GM19468 (cell line): Measurements from ENCODE around the gene PITPNM2.

Experiments used
- ATAC-seq: cut with Tn5 transposase; IDR thresholded peaks from one replicate; pipeline ENCODE4 v1.9.1; 2021; ENCODE audit warnings: mild to moderate bottlenecking, moderate library complexity, moderate number of reproducible peaks; ENCODE audit not compliant: unreplicated experiment; ENCODE audit errors: extremely low read depth

PITPNM2 gene

DNA sequence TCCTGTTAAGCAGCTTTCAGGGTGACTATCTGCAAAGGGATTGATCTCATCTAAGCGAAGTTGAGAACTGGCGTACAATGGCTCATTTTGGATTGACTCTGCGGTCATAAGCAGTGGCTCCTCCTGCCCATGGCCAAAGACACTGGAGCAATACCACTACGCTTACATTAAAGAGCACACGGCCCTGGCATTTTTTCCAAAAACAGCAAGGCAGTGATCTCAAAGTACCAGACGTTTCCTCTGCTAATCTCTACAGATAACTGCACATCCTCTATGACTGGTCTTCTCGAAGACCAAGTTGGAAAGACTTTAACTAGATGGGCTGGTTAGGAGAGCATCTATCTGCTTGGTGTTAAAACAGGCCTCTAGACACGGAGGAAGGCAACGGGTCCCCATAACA, 2.7 kb downstream of the PITPNM2 start:
- no peak for ATAC-seq

GRCh38 chr12:123145211-123145610, 5.7 kb downstream of the PITPNM2 start:
- ATAC-seq = no peak

DNA sequence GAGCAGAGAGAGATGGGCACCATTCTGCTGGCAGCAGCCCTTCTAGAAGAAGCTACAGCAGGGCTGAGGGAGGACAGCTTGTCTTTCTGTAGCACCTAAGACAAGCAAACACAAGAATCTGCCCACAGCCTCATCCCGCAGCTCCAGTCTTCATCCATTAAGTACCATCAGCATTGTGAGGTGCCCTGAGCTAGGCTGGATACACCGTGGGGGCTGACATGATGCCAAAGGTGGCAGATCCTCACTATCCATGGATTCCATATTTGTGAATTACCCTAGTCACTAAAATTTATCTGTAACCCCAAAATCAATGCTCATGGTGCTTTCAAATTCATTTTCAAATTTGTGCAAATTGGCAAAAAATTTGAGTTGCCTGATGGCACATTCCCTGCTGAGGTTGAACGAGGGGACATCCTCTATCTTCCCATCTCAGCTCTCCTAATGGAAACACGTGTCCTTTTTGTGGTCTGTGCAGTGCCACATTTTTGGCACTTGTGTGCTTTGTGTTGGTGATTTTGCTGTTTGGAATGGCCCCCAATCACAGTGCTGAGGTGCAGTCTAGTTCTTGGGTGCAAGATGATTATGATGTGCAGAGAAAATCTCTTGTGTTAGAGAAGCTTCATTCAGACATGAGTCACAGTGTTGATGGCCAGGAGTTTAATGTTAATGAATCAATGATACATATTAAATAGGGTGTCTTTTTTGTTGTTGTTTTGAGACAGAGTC, 7.0 kb downstream of the PITPNM2 start:
- ATAC-seq = no peak

- ATAC-seq = no peak
Measured at GRCh38 chr12:123142921-123143735, 7.8 kb downstream of the PITPNM2 start.

DNA sequence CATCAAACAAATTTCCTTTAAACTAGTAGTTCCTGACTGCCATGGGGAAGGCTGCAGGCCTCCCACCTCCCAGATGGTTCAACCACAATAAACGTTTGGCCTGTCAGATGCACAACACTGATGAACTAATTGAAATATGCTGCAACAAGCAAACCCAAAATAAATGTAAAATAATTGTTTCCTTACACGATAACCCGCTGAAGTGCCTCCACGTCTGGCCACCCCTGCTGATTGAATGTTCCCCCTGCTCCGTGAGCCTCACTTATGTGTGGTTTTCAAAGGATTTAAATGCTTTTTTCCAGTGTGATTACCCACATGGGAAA, 8.4 kb downstream of the PITPNM2 start:
- no peak for ATAC-seq

GRCh38 chr12:123141615-123142517, 9.0 kb downstream of the PITPNM2 start:
- ATAC-seq = no peak

- ATAC-seq = no peak
Measured at GRCh38 chr12:123140676-123141614, 9.9 kb downstream of the PITPNM2 start.

GRCh38 chr12:123139926-123140675, 10.8 kb downstream of the PITPNM2 start:
- ATAC-seq = no peak

DNA sequence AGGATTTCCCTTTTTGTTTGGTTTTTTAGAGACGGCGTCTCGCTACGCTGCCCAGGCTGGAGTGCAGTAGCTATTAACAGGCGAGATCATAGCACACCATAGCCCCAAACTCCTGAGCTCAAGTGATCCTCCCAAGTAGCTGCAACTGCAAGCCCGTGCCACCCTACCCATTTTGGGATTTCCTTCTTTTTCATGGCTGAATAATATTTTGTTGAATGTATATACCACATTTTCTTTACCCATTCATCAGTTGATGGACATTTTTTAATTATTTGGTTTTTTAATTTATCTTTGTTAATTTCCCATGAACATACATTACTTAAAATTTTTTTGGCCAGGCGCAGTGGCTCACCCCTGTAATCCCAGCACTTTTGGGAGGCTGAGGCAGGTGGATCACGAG, 15.2 kb downstream of the PITPNM2 start:
- no peak for ATAC-seq

GRCh38 chr12:123134826-123135225, 16.1 kb downstream of the PITPNM2 start:
- ATAC-seq = no peak

DNA sequence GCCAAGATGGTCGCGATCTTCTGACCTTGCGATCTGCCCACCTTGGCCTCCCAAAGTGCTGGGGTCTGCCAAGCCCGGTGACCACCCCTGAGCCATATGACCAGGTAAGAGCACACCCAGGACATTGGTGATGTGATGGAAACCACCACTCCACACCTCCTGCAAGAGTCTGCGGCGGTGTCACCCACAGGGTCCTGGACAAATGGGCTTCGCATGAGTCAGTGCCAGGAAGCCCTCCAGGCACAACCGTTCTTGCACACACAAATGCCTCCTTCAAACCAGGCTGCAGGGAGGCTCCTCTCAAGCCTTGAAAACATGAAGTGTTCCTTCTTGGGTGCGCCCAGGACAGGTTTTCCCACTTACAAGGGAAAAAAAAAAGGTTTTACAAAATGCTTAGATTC, 16.6 kb downstream of the PITPNM2 start:
- no peak for ATAC-seq

DNA sequence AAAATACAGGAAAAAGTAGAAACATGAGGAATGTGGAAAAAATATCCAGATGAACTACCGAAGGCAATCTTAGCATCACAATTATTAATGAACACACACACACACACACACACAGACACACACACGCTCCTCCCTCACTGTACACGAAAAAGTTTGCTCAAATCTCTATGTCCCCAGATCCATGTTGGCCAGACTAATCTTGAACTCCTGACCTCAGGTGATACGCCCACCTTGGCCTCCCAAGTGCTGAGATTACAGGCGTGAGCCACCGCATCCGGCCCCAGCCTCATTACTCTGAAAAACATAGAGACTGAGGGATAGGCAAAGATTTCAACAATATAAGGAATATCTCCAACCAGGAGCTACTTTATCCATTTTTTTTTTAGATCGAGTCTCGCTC, 17.2 kb downstream of the PITPNM2 start:
- no peak for ATAC-seq

- ATAC-seq = no peak
Measured at GRCh38 chr12:123132951-123133619, 17.8 kb downstream of the PITPNM2 start.

- ATAC-seq = no peak
Measured at GRCh38 chr12:123131879-123132402, 18.9 kb downstream of the PITPNM2 start.

GRCh38 chr12:123131291-123131832, 19.5 kb downstream of the PITPNM2 start:
- ATAC-seq = no peak

GRCh38 chr12:123129621-123130020, 21.3 kb downstream of the PITPNM2 start:
- no peak for ATAC-seq

GRCh38 chr12:123127182-123127495, 23.8 kb downstream of the PITPNM2 start:
- no peak for ATAC-seq
